Measurements from ENCODE around the gene MAN2B1.

GRCh38 chr19:12649941-12650340 is 16.6 kb downstream of the MAN2B1 start:
- TF ChIP-seq POLR2A (IDR thresholded peaks at IDR 0.05) (no peak), POLR2AphosphoS5 (IDR thresholded peaks at IDR 0.05; ENCODE audit: insufficient read depth in 1 of 2, low read depth in 1 of 2) (no peak)
- TF ChIP-seq, protein P1, sequence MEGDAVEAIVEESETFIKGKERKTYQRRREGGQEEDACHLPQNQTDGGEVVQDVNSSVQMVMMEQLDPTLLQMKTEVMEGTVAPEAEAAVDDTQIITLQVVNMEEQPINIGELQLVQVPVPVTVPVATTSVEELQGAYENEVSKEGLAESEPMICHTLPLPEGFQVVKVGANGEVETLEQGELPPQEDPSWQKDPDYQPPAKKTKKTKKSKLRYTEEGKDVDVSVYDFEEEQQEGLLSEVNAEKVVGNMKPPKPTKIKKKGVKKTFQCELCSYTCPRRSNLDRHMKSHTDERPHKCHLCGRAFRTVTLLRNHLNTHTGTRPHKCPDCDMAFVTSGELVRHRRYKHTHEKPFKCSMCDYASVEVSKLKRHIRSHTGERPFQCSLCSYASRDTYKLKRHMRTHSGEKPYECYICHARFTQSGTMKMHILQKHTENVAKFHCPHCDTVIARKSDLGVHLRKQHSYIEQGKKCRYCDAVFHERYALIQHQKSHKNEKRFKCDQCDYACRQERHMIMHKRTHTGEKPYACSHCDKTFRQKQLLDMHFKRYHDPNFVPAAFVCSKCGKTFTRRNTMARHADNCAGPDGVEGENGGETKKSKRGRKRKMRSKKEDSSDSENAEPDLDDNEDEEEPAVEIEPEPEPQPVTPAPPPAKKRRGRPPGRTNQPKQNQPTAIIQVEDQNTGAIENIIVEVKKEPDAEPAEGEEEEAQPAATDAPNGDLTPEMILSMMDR (IDR thresholded peaks at IDR 0.05): no peak
